ENCODE data around the gene BACH2.

DNA sequence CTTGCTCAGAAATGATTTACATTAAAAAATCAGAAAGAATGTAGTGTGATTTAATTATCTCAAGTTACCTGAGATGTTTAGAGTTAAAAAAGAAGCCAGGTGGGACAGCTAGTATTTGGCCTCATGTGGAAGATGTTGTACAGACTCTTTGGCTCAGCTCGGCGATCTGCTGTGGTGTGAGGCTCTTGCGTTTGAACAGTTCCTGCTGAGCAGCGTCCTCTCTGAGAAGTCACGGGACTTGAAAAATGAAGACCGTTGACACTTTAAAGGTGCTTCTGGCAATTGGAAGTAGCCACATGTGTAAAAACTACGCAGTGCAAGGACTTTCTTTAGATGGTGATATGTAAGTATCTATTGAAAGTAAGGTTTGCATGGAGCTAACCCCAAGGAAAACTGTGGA is 169.0 kb downstream of the BACH2 start:
- TF ChIP-seq NANOG (IDR thresholded peaks at IDR 0.05; ENCODE audit: borderline replicate concordance): no peak
- TF ChIP-seq, protein P1, sequence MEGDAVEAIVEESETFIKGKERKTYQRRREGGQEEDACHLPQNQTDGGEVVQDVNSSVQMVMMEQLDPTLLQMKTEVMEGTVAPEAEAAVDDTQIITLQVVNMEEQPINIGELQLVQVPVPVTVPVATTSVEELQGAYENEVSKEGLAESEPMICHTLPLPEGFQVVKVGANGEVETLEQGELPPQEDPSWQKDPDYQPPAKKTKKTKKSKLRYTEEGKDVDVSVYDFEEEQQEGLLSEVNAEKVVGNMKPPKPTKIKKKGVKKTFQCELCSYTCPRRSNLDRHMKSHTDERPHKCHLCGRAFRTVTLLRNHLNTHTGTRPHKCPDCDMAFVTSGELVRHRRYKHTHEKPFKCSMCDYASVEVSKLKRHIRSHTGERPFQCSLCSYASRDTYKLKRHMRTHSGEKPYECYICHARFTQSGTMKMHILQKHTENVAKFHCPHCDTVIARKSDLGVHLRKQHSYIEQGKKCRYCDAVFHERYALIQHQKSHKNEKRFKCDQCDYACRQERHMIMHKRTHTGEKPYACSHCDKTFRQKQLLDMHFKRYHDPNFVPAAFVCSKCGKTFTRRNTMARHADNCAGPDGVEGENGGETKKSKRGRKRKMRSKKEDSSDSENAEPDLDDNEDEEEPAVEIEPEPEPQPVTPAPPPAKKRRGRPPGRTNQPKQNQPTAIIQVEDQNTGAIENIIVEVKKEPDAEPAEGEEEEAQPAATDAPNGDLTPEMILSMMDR (conservative IDR thresholded peaks at IDR 0.05; ENCODE audit: low read depth in 2 of 2): no peak
- no peak for TF ChIP-seq POLR2AphosphoS5 (IDR thresholded peaks at IDR 0.05; ENCODE audit: low read depth)
- no peak for TF ChIP-seq EZH2phosphoT487 (IDR thresholded peaks at IDR 0.05; ENCODE audit: unreplicated experiment)
- no peak for TF ChIP-seq CREB1 (CRISPR knock-in tag; IDR thresholded peaks at IDR 0.05; ENCODE audit: low read depth)
- no peak for TF ChIP-seq EZH2 (IDR thresholded peaks at IDR 0.05; ENCODE audit: low read depth, unreplicated experiment)
- TF ChIP-seq, protein P2, sequence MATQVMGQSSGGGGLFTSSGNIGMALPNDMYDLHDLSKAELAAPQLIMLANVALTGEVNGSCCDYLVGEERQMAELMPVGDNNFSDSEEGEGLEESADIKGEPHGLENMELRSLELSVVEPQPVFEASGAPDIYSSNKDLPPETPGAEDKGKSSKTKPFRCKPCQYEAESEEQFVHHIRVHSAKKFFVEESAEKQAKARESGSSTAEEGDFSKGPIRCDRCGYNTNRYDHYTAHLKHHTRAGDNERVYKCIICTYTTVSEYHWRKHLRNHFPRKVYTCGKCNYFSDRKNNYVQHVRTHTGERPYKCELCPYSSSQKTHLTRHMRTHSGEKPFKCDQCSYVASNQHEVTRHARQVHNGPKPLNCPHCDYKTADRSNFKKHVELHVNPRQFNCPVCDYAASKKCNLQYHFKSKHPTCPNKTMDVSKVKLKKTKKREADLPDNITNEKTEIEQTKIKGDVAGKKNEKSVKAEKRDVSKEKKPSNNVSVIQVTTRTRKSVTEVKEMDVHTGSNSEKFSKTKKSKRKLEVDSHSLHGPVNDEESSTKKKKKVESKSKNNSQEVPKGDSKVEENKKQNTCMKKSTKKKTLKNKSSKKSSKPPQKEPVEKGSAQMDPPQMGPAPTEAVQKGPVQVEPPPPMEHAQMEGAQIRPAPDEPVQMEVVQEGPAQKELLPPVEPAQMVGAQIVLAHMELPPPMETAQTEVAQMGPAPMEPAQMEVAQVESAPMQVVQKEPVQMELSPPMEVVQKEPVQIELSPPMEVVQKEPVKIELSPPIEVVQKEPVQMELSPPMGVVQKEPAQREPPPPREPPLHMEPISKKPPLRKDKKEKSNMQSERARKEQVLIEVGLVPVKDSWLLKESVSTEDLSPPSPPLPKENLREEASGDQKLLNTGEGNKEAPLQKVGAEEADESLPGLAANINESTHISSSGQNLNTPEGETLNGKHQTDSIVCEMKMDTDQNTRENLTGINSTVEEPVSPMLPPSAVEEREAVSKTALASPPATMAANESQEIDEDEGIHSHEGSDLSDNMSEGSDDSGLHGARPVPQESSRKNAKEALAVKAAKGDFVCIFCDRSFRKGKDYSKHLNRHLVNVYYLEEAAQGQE (IDR thresholded peaks at IDR 0.05; ENCODE audit: unreplicated experiment): no peak

Data from GM23338 (cell line).